ENCODE results near the gene MTHFD1. TPM values are rescaled to one million over a fixed set of nuclear protein-coding genes. Genes with fewer than 3 reads are reported as not detected.

The MTHFD1 gene
- total RNA-seq, 3 donors from 2014 or later (not counting 1 experiment from before 2014, with no cell fraction given), result 27.6 to 34.6 (median 28.0) TPM

DNA sequence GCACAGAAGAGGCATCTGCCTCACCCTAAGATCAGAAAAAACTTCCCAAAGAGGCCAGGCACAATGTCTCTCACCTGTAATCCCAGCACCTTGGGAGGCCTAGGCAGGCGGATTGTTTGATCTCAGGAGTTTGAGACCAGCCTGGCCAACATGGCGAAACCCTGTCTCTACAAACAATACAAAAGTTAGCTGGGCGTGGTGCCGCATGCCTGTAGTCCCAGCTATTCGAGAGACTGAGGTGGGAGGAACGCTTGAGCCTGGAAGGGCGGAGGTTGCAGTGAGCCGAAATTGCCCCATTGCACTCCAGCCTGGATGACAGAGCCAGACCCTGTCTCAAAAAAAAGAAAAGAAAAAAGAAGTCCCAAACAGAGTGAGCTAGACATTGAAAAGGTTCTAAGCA lies 120.9 kb downstream of the MTHFD1 start:
- Mint-ChIP-seq H3K27ac (peak overlapping the region in 1 of 2 donors; percentile 63), H3K4me3 (peak overlapping the region; percentile 41), H3K36me3 (no peaks in the 10 kb centered on the region), H3K9me3 (no peaks in the 10 kb centered on the region), H3K27me3 (ENCODE audit: low read depth in 2 of 2) (no peaks in the 10 kb centered on the region), H3K4me1 (peaks cover 80 to 84% of the 10 kb centered on the region in 2 donors)
- Histone ChIP-seq H3K27ac (ENCODE audit: low read length) (no peak overlapping the region), H3K36me3 (ENCODE audit: control insufficient read depth, insufficient read depth, low read length) (no peaks in the 10 kb centered on the region), H3K9me3 (ENCODE audit: control insufficient read depth, insufficient read depth, low read length) (no peaks in the 10 kb centered on the region), H3K4me3 (ENCODE audit: low read length) (no peak overlapping the region), H3K27me3 (ENCODE audit: control insufficient read depth, insufficient read depth, low read length) (no peaks in the 10 kb centered on the region), H3K4me1 (ENCODE audit: control insufficient read depth, insufficient read depth, low read length) (peaks cover 29% of the 10 kb centered on the region)
- WGBS (ENCODE audit: insufficient coverage), result 94% methylated on average over 8 of the region's 8 CpGs
- ATAC-seq, result no peak
- DNase-seq, result no peak
- intact Hi-C loops (cut with micrococcal nuclease), result loop anchor here (10.0 kb wide), 1 partner anchor 196 kb away; the partner anchor contains the start of gene PLEKHG3
- TF ChIP-seq CTCF (IDR thresholded peaks at IDR 0.05), result no peak

Other genes starting within 250 kb of the MTHFD1 start
- gene ESR2, start 94.0 kb upstream of the MTHFD1 start, total RNA-seq, result under 1 TPM in 1 of 3 donors, not detected in 2; 0.53 TPM
- gene AKAP5, start 77.1 kb downstream of the MTHFD1 start, total RNA-seq, result 10 to 100 TPM; 11.1 to 16.3 (median 12.0) TPM
- gene ZBTB25, start 115.5 kb downstream of the MTHFD1 start, total RNA-seq, result 10 to 100 TPM; 29.7 to 36.7 (median 31.1) TPM
- gene ZBTB1, start 116.4 kb downstream of the MTHFD1 start, total RNA-seq, result 100 to 1,000 TPM; 146 to 166 (median 151) TPM
- 1 to 10 TPM; 1.1 to 1.5 (median 1.1) TPM for gene HSPA2, start 152.4 kb downstream of the MTHFD1 start, total RNA-seq
- 1 to 10 TPM in 2 of 3 donors, under 1 TPM in 1; 0.60 to 1.2 (median 1.0) TPM for gene PPP1R36, start 161.6 kb downstream of the MTHFD1 start, total RNA-seq

Data from natural killer cell (primary cell).